IMR-90 (cell line): ENCODE measurements around the gene GABBR2. TPM values are rescaled to one million over a fixed set of nuclear protein-coding genes. Genes with fewer than 3 reads are reported as not detected.
A peak's percentile ranks its signal among the peaks of the same experiment; 100 is the strongest.

Source experiments
- ATAC-seq: fragments of 200-7000 bp; cut with Tn5 transposase; 2 replicates; pipeline ENCODE4 v1.9.1; 2020; ENCODE audit warnings: low read depth, mild to moderate bottlenecking, moderate library complexity
- BruUV-seq: library from RNA; stranded (reverse); fragments of 400-500 nt; replicated peaks from 2 replicates; lab custom pipeline; 2021; lab: Mats Ljungman, UMichigan
- CTCF ChIA-PET: fragments of 300-600 bp; formaldehyde crosslinking; extraction: SDS; loops from one replicate; lab custom pipeline; 2021; ENCODE audit warnings: antibody characterized with exemption; lab: Yijun Ruan, JAX
- POLR2A ChIA-PET: fragments of 300-600 bp; sonication (Branson Sonifier 250); formaldehyde crosslinking; loops from one replicate; lab custom pipeline; 2022; ENCODE audit warnings: antibody characterized with exemption; ENCODE audit not compliant: unreplicated experiment; lab: Charles Lee
- DNase-seq: peaks from one replicate; pipeline ENCODE4 v3.0.0; 2013
- H2AFZ ChIP-seq: replicated peaks from 2 replicates; pipeline ENCODE3; 2013; ENCODE audit warnings: low read length, mild to moderate bottlenecking; ENCODE audit not compliant: poor library complexity
- H2AK5ac ChIP-seq: 2 replicates; pipeline ENCODE4 v1.6.1; 2013; ENCODE audit warnings: low read depth, low read length, inconsistent platforms
- H2AK9ac ChIP-seq: replicated peaks from 2 replicates; pipeline ENCODE3; 2013; ENCODE audit warnings: mild to moderate bottlenecking, low read depth, low read length, moderate library complexity; ENCODE audit not compliant: poor library complexity
- H2BK120ac ChIP-seq: 2 replicates; pipeline ENCODE4 v1.6.1; 2013; ENCODE audit warnings: low read depth, low read length, inconsistent platforms
- H2BK15ac ChIP-seq: 3 replicates; pipeline ENCODE4 v1.6.1; 2013; ENCODE audit warnings: low read depth, low read length, inconsistent platforms
- H2BK20ac ChIP-seq: 2 replicates; pipeline ENCODE4 v1.6.1; 2013; ENCODE audit warnings: low read depth, mild to moderate bottlenecking, inconsistent platforms, low read length, moderate library complexity
- H2BK5ac ChIP-seq: 2 replicates; pipeline ENCODE4 v1.6.1; 2013; ENCODE audit warnings: mild to moderate bottlenecking, low read depth, low read length, inconsistent platforms; ENCODE audit not compliant: poor library complexity, severe bottlenecking
- H3K14ac ChIP-seq: replicated peaks from 2 replicates; pipeline ENCODE4 v1.6.1; 2013; ENCODE audit warnings: low read depth, low read length, inconsistent platforms
- H3K18ac ChIP-seq: 2 replicates; pipeline ENCODE4 v1.6.1; 2013; ENCODE audit warnings: low read depth, low read length, control low read depth
- H3K23ac ChIP-seq: 2 replicates; pipeline ENCODE4 v1.6.1; 2013; ENCODE audit warnings: low read depth, low read length, inconsistent platforms
- H3K27ac ChIP-seq: 2 replicates; pipeline ENCODE4 v1.5.1; 2013; ENCODE audit warnings: mild to moderate bottlenecking, control low read depth, low read length; ENCODE audit not compliant: insufficient read depth
- H3K27me3 ChIP-seq: 2 replicates; pipeline ENCODE4 v1.6.1; 2013; ENCODE audit warnings: low read length; ENCODE audit not compliant: control insufficient read depth, insufficient read depth
- H3K36me3 ChIP-seq: 2 replicates; pipeline ENCODE4 v1.6.1; 2013; ENCODE audit warnings: low read length, mixed read lengths; ENCODE audit not compliant: control insufficient read depth, insufficient read depth
- H3K4ac ChIP-seq: 2 replicates; pipeline ENCODE4 v1.6.1; 2013; ENCODE audit warnings: low read depth, low read length, inconsistent platforms
- H3K4me1 ChIP-seq: 2 replicates; pipeline ENCODE4 v1.6.1; 2013; ENCODE audit warnings: low read length, mixed read lengths; ENCODE audit not compliant: control insufficient read depth, insufficient read depth
- H3K4me2 ChIP-seq: 2 replicates; pipeline ENCODE4 v1.6.1; 2013; ENCODE audit warnings: low read depth, mild to moderate bottlenecking, control low read depth, low read length, moderate library complexity
- H3K4me3 ChIP-seq: 2 replicates; pipeline ENCODE4 v1.5.1; 2013; ENCODE audit warnings: low read depth, mild to moderate bottlenecking, control low read depth, low read length, moderate library complexity; ENCODE audit not compliant: insufficient read depth
- H3K56ac ChIP-seq: 2 replicates; pipeline ENCODE4 v1.6.1; 2013; ENCODE audit warnings: low read length, inconsistent platforms; ENCODE audit not compliant: insufficient read depth; ENCODE audit errors: extremely low read depth
- H3K79me1 ChIP-seq, 2 experiments: 2 replicates each; pipeline ENCODE4 v1.6.1; 2013; ENCODE audit warnings: low read length in 2 of 2, inconsistent platforms in 1 of 2, low read depth in 1 of 2
- H3K9ac ChIP-seq: 2 replicates; pipeline ENCODE4 v1.6.1; 2013; ENCODE audit warnings: low read depth, low read length, control low read depth
- H3K9me1 ChIP-seq: 2 replicates; pipeline ENCODE4 v1.6.1; 2013; ENCODE audit warnings: low read length, inconsistent platforms; ENCODE audit not compliant: insufficient read depth
- H3K9me3 ChIP-seq: 2 replicates; pipeline ENCODE4 v1.6.1; 2013; ENCODE audit warnings: low read length; ENCODE audit not compliant: control insufficient read depth, insufficient read depth
- H4K20me1 ChIP-seq: 2 replicates; pipeline ENCODE4 v1.6.1; 2013; ENCODE audit warnings: low read length, inconsistent platforms; ENCODE audit not compliant: insufficient read depth
- H4K5ac ChIP-seq: 2 replicates; pipeline ENCODE4 v1.6.1; 2013; ENCODE audit warnings: mild to moderate bottlenecking, low read depth, low read length, control low read depth
- H4K8ac ChIP-seq, 2 experiments: 2 replicates each; pipeline ENCODE4 v1.6.1; 2013; ENCODE audit warnings: low read depth in 2 of 2, low read length in 2 of 2, control low read depth in 1 of 2, inconsistent platforms in 1 of 2
- H4K91ac ChIP-seq: 2 replicates; pipeline ENCODE4 v1.6.1; 2013; ENCODE audit warnings: low read depth, low read length, inconsistent platforms; ENCODE audit not compliant: insufficient read depth
- FOS ChIP-seq: fragments of 150-350 bp; IDR thresholded peaks from 2 replicates; pipeline ENCODE4 v1.6.1; 2016; ENCODE audit warnings: low read depth, low read length
- RCOR1 ChIP-seq: IDR thresholded peaks from 2 replicates; pipeline ENCODE4 v1.6.1; 2012; ENCODE audit warnings: mild to moderate bottlenecking, low read length, improper control_type of control experiment; ENCODE audit not compliant: insufficient replicate concordance
- WGBS, 2 experiments: methylation state at CpG; one replicate each; pipeline versions ENCODE4 v1.1.5 to v1.1.7; 2013; ENCODE audit warnings: missing lambda C conversion rate in 2 of 2; ENCODE audit not compliant: insufficient read length in 1 of 2; ENCODE audit errors: extremely low coverage in 2 of 2; 5-methylcytosine and 5-hydroxymethylcytosine counted together
- dilution Hi-C: fragments of 300-500 bp; cut with HindIII; formaldehyde crosslinking; loops from one replicate; pipeline ENCODE4 v1.14.3; 2018; ENCODE audit warnings: low sequenced_read_pairs; ENCODE audit not compliant: unreplicated experiment
- in situ Hi-C: fragments of 300-500 bp; cut with MboI; formaldehyde crosslinking; loops from 3 replicates; pipeline ENCODE4 v1.14.3; 2019; ENCODE audit warnings: low sequenced_read_pairs, inconsistent platforms, mixed read lengths
- intact Hi-C: fragments of 100-400 bp; cut with micrococcal nuclease; formaldehyde crosslinking; loops from 2 replicates; pipeline ENCODE4 v1.10.0; 2022
- polyA plus RNA-seq, 3 experiments: library from polyadenylated mRNA; depleted of rRNA; stranded (reverse); fragments of >200 nt; gene quantifications; 2 replicates each; pipeline ENCODE4 v1.2.3, GENCODE V29; 2012; ENCODE audit warnings: low replicate concordance in 1 of 3
- total RNA-seq: library from RNA; depleted of rRNA; stranded (reverse); fragments of >200 nt; gene quantifications from 2 replicates; pipeline ENCODE4 v1.2.3, GENCODE V29; 2012
- TF ChIP-seq, protein P1 (sequence below): conservative IDR thresholded peaks from 2 replicates; pipeline ENCODE4 v1.5.1; 2012; ENCODE audit warnings: mild to moderate bottlenecking, low read depth, low read length, improper control_type of control experiment

GABBR2 gene
- total and polyA plus RNA-seq, 2 of the 4 experiments (the other 2 are of a cell fraction): 14.2 to 20.3 TPM

DNA sequence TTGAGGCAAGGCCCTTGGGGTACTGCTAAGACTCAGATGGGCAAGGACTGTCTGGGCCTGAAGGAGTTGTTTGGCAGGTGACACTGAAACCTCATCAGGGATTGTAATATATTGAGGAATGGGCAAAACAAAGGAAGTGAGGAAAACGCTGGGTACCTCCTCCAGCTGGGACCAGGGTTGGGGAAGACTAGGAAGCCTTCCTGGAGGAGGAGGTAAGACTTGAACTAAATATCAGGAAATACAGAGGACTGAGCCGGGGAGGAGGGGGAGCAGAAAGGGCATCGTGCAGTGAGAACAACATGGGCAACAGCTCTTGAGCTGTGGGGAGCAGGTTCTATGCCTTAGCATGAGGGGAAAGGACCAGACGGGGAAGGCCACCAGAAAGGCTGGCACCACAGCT is 144.0 kb downstream of the GABBR2 start:
- TF ChIP-seq FOS (no peak), RCOR1 (no peak)
- TF ChIP-seq, protein P1, sequence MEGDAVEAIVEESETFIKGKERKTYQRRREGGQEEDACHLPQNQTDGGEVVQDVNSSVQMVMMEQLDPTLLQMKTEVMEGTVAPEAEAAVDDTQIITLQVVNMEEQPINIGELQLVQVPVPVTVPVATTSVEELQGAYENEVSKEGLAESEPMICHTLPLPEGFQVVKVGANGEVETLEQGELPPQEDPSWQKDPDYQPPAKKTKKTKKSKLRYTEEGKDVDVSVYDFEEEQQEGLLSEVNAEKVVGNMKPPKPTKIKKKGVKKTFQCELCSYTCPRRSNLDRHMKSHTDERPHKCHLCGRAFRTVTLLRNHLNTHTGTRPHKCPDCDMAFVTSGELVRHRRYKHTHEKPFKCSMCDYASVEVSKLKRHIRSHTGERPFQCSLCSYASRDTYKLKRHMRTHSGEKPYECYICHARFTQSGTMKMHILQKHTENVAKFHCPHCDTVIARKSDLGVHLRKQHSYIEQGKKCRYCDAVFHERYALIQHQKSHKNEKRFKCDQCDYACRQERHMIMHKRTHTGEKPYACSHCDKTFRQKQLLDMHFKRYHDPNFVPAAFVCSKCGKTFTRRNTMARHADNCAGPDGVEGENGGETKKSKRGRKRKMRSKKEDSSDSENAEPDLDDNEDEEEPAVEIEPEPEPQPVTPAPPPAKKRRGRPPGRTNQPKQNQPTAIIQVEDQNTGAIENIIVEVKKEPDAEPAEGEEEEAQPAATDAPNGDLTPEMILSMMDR: no peak
- Histone ChIP-seq H3K23ac (no peak overlapping the region), H4K91ac (no peak overlapping the region), H2AK9ac (no peak overlapping the region), H4K20me1 (no peaks in the 10 kb centered on the region), H2AK5ac (0 out of 2 replicates have a peak overlapping the region, but pooled peaks have one; percentile 24), H4K8ac (no peak overlapping the region), H3K9ac (no peak overlapping the region), H3K79me1 (peaks cover 6 to 20% of the 10 kb centered on the region in 2 experiments; a peak in 1 of 4 replicates), H3K18ac (no peak overlapping the region), H2BK15ac (no peak overlapping the region), H2BK20ac (no peak overlapping the region), H3K4me3 (no peak overlapping the region), H3K4me1 (no peaks in the 10 kb centered on the region), H3K9me1 (peaks cover 3% of the 10 kb centered on the region; the same call in 1 of the 2 replicates), H3K14ac (no peak overlapping the region), H3K56ac (no peak overlapping the region), H3K36me3 (no peaks in the 10 kb centered on the region), H3K27ac (no peak overlapping the region), H3K4me2 (no peak overlapping the region), H2BK120ac (no peak overlapping the region), H3K9me3 (no peaks in the 10 kb centered on the region), H3K27me3 (no peaks in the 10 kb centered on the region), H2AFZ (no peak overlapping the region), H3K4ac (no peak overlapping the region), H4K5ac (no peak overlapping the region), H2BK5ac (no peak overlapping the region)
- intact Hi-C loops (no loop called here), in situ Hi-C loops (no loop called here), dilution Hi-C loops (no loop called here)
- DNase-seq (no peak), ATAC-seq (no peak)
- ChIA-PET CTCF (no interaction called here), POLR2A (no interaction called here)
- 80% methylated on average over 1 of the region's 4 CpGs; no CpG with 5 or more reads in 1 of the 2 experiments for WGBS, 2 experiments
- BruUV-seq: no TSS peak
